ENCODE measurements around the gene ARL6IP5. TPM values are rescaled to one million over a fixed set of nuclear protein-coding genes. Genes with fewer than 3 reads are reported as not detected.

Gene ARL6IP5
- total RNA-seq, 1 experiment from 2014 or later, result 25.4 TPM

DNA sequence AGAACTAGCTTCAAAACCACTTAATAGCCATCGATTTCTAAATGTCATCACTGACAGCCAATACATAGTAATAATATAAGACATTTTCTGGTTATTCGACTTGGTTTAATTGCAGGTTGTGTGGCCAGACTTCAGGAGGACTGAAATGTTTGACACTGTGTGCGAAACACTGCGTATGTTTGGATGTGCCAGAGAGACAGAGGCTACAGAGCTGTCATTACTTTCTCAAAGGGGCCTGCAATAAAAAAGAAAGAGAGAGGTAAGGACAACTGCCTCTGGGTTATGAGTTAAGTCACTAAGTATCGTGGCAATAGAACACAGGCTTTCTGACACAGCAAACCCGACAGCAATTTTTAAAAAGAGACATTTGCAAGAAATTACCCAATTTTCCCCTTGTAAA, 36.8 kb downstream of the ARL6IP5 start:
- H3K9me2 ChIP-seq (replicated peaks; ENCODE audit: low read length), result no peaks in the 10 kb centered on the region
- H3K4me2 ChIP-seq (ENCODE audit: low read length), result no peak overlapping the region
- H3K27me3 ChIP-seq (ENCODE audit: low read length), result no peaks in the 10 kb centered on the region
- no peaks in the 10 kb centered on the region for H3F3A ChIP-seq (ENCODE audit: low read length, unreplicated experiment)
- H3K4me1 ChIP-seq (ENCODE audit: insufficient read depth, low read length), result peaks cover 6% of the 10 kb centered on the region
- H3K36me3 ChIP-seq (ENCODE audit: low read depth, low read length), result no peaks in the 10 kb centered on the region
- CTCF ChIA-PET, result interaction anchor here (0.6 to 1.0 kb wide), 2 partner anchors 34 to 40 kb away, joined by 3 read pairs; no protein-coding TSS in a partner anchor
- H3K4me3 ChIP-seq (ENCODE audit: low read length), result no peak overlapping the region
- no peaks in the 10 kb centered on the region for H3K79me2 ChIP-seq (ENCODE audit: low read length)
- H3K27ac ChIP-seq (ENCODE audit: low read length), result no peak overlapping the region
- no peaks in the 10 kb centered on the region for H4K20me1 ChIP-seq (ENCODE audit: low read length)
- ATAC-seq (no peak), DNase-seq (no peak)
- no peak for TF ChIP-seq EZH2 (IDR thresholded peaks at IDR 0.05; ENCODE audit: low read length, unreplicated experiment)
- TF ChIP-seq EZH2phosphoT487 (IDR thresholded peaks at IDR 0.05; ENCODE audit: borderline replicate concordance, low read length), result no peak
- TF ChIP-seq, protein P1, sequence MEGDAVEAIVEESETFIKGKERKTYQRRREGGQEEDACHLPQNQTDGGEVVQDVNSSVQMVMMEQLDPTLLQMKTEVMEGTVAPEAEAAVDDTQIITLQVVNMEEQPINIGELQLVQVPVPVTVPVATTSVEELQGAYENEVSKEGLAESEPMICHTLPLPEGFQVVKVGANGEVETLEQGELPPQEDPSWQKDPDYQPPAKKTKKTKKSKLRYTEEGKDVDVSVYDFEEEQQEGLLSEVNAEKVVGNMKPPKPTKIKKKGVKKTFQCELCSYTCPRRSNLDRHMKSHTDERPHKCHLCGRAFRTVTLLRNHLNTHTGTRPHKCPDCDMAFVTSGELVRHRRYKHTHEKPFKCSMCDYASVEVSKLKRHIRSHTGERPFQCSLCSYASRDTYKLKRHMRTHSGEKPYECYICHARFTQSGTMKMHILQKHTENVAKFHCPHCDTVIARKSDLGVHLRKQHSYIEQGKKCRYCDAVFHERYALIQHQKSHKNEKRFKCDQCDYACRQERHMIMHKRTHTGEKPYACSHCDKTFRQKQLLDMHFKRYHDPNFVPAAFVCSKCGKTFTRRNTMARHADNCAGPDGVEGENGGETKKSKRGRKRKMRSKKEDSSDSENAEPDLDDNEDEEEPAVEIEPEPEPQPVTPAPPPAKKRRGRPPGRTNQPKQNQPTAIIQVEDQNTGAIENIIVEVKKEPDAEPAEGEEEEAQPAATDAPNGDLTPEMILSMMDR (conservative IDR thresholded peaks at IDR 0.05; ENCODE audit: low read depth, low read length), result no peak
- POLR2A ChIA-PET (ENCODE audit: unreplicated experiment), result interaction anchor here (0.6 kb wide), 1 partner anchor 78 kb away, joined by 13 read pairs; no protein-coding TSS in a partner anchor
- H2AFZ ChIP-seq (ENCODE audit: low read length), result 0 out of 2 replicates have a peak overlapping the region, but pooled peaks have one; percentile 28
- no TSS peak for BruUV-seq (replicated peaks)
- no peaks in the 10 kb centered on the region for H3K9me3 ChIP-seq (ENCODE audit: low read length)
- no peak overlapping the region for H3K9ac ChIP-seq (ENCODE audit: low read length)
- intact Hi-C loops (cut with micrococcal nuclease), result loop anchor here (1.0 to 5.0 kb wide), 3 partner anchors 35 to 306 kb away; no protein-coding TSS in a partner anchor

DNA sequence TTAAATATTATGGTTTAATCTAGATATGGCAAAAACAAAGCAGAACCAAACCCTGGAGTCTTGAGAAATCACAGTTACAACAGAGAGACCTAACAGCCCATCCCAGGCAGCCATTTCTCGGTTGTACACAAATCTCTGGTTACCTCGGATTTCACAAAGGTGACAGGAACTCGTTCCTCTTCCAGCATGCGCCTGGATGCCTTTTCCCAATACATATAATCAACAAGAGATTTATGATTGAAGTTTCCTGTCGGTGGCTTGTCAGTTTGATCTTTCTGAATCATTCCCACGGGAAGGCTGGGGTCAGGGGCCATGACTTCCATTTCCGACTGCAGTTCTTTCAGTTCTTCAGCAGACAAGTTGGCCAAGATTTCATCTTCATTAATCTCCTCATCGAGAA, 37.2 kb downstream of the ARL6IP5 start:
- no TSS peak for BruUV-seq (replicated peaks)
- H3K27ac ChIP-seq (ENCODE audit: low read length), result no peak overlapping the region
- H3K27me3 ChIP-seq (ENCODE audit: low read length), result no peaks in the 10 kb centered on the region
- no peak overlapping the region for H3K4me3 ChIP-seq (ENCODE audit: low read length)
- peaks cover 3% of the 10 kb centered on the region; the same call in 1 of the 2 replicates for H3K4me1 ChIP-seq (ENCODE audit: insufficient read depth, low read length)
- DNase-seq, result no peak
- H2AFZ ChIP-seq (ENCODE audit: low read length), result no peak overlapping the region
- H3K9me2 ChIP-seq (replicated peaks; ENCODE audit: low read length), result no peaks in the 10 kb centered on the region
- H3F3A ChIP-seq (ENCODE audit: low read length, unreplicated experiment), result no peaks in the 10 kb centered on the region
- TF ChIP-seq, protein P1 (conservative IDR thresholded peaks at IDR 0.05; ENCODE audit: low read depth, low read length), result no peak
- TF ChIP-seq EZH2phosphoT487 (IDR thresholded peaks at IDR 0.05; ENCODE audit: borderline replicate concordance, low read length), result no peak
- TF ChIP-seq EZH2 (IDR thresholded peaks at IDR 0.05; ENCODE audit: low read length, unreplicated experiment), result no peak
- no peak for ATAC-seq
- no peaks in the 10 kb centered on the region for H4K20me1 ChIP-seq (ENCODE audit: low read length)
- intact Hi-C loops (cut with micrococcal nuclease), result loop anchor here (1.0 to 5.0 kb wide), 3 partner anchors 35 to 305 kb away; no protein-coding TSS in a partner anchor
- H3K9me3 ChIP-seq (ENCODE audit: low read length), result no peaks in the 10 kb centered on the region
- ChIA-PET CTCF (no interaction called here), POLR2A (ENCODE audit: unreplicated experiment) (interaction anchor here (0.6 kb wide), 1 partner anchor 78 kb away, joined by 13 read pairs; no protein-coding TSS in a partner anchor)
- no peaks in the 10 kb centered on the region for H3K79me2 ChIP-seq (ENCODE audit: low read length)
- H3K4me2 ChIP-seq (ENCODE audit: low read length), result no peak overlapping the region
- H3K36me3 ChIP-seq (ENCODE audit: low read depth, low read length), result no peaks in the 10 kb centered on the region
- H3K9ac ChIP-seq (ENCODE audit: low read length), result no peak overlapping the region

DNA sequence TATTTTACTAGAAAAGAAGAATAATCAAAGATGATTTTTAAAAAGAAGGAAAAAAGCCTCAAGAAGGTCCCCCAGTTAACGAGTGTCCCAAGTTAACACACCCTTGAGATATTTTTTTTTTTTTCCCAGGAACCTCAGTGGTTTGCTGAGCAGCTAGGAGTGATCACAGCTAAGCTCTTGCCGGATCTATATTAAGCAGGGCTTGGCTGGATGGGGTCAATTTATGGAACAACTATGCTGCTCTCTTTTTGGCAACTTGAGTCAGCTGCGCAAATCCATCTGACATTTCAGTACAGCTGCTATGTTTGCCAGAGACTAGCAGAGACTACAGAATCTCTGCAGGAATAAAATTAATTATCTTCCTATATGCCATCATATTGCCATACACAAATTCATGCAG, 37.7 kb downstream of the ARL6IP5 start, which contains the start of gene LMOD3:
LMOD3 (minus strand) TSS at position 193 of the 400 bp plus-strand sequence. CDS start 209 bp downstream, outside the sequence.
- Histone ChIP-seq H4K20me1 (ENCODE audit: low read length) (no peaks in the 10 kb centered on the region), H3K79me2 (ENCODE audit: low read length) (no peaks in the 10 kb centered on the region), H3F3A (ENCODE audit: low read length, unreplicated experiment) (no peaks in the 10 kb centered on the region), H3K4me2 (ENCODE audit: low read length) (no peak within 1 kb of the TSS), H3K4me3 (ENCODE audit: low read length) (no peak within 1 kb of the TSS), H3K27me3 (ENCODE audit: low read length) (no peaks in the 10 kb centered on the region), H3K9me3 (ENCODE audit: low read length) (no peaks in the 10 kb centered on the region), H3K27ac (ENCODE audit: low read length) (no peak within 1 kb of the TSS), H3K36me3 (ENCODE audit: low read depth, low read length) (no peaks in the 10 kb centered on the region), H2AFZ (ENCODE audit: low read length) (no peak within 1 kb of the TSS), H3K9me2 (replicated peaks; ENCODE audit: low read length) (no peaks in the 10 kb centered on the region), H3K4me1 (ENCODE audit: insufficient read depth, low read length) (no peaks in the 10 kb centered on the region), H3K9ac (ENCODE audit: low read length) (no peak within 1 kb of the TSS)
- TF ChIP-seq EZH2 (IDR thresholded peaks at IDR 0.05; ENCODE audit: low read length, unreplicated experiment) (no peak), EZH2phosphoT487 (IDR thresholded peaks at IDR 0.05; ENCODE audit: borderline replicate concordance, low read length) (no peak)
- TF ChIP-seq, protein P1 (conservative IDR thresholded peaks at IDR 0.05; ENCODE audit: low read depth, low read length), result no peak
- no peak for ATAC-seq
- DNase-seq, result no peak
- ChIA-PET POLR2A (ENCODE audit: unreplicated experiment) (no interaction called here), CTCF (no interaction called here)
- intact Hi-C loops (cut with micrococcal nuclease), result loop anchor here (5.0 kb wide), 1 partner anchor 305 kb away; no protein-coding TSS in a partner anchor
- no TSS peak for BruUV-seq (replicated peaks)

All from PC-3 (cell line).